H1 (cell line): ENCODE measurements around the gene PTPRT. TPM values are rescaled to one million over a fixed set of nuclear protein-coding genes. Genes with fewer than 3 reads are reported as not detected.

Source experiments
- CTCF ChIA-PET: fragments of 300-600 bp; sonication (Branson Sonifier 250); formaldehyde crosslinking; loops from one replicate; lab custom pipeline; 2021; ENCODE audit not compliant: partially characterized antibody; lab: Charles Lee
- POLR2A ChIA-PET: fragments of 300-600 bp; sonication (Branson Sonifier 250); formaldehyde crosslinking; loops from one replicate; lab custom pipeline; 2021; ENCODE audit warnings: inconsistent platforms; ENCODE audit not compliant: partially characterized antibody; lab: Charles Lee
- DNase-seq, 2 experiments: peaks; one replicate each; pipeline versions ENCODE4 v3.0.0 to v3.0.0-alpha.2; 2010 to 2022; ENCODE audit warnings: low spot score in 2 of 2, low read depth in 1 of 2, mixed read lengths in 1 of 2
- FAIRE-seq: peaks from 2 replicates; lab custom pipeline; 2011; peaks lifted over from hg19 to GRCh38; lab: Jason Lieb, UNC
- H2AFZ ChIP-seq: 2 replicates; pipeline ENCODE4 v1.8.1; 2012; ENCODE audit warnings: low read length, inconsistent platforms
- H2AK5ac ChIP-seq: 2 replicates; pipeline ENCODE4 v1.6.1; 2013; ENCODE audit warnings: low read depth, low read length
- H2BK120ac ChIP-seq: replicated peaks from 2 replicates; pipeline ENCODE3; 2013; ENCODE audit warnings: low read depth, low read length, inconsistent platforms
- H2BK12ac ChIP-seq: 2 replicates; pipeline ENCODE4 v1.6.1; 2013; ENCODE audit warnings: low read depth, low read length
- H2BK15ac ChIP-seq: 2 replicates; pipeline ENCODE4 v1.6.1; 2013; ENCODE audit warnings: low read length
- H2BK20ac ChIP-seq: 2 replicates; pipeline ENCODE4 v1.6.1; 2013; ENCODE audit warnings: low read length
- H2BK5ac ChIP-seq: 2 replicates; pipeline ENCODE4 v1.6.1; 2013; ENCODE audit warnings: low read depth, low read length
- H3K14ac ChIP-seq: 2 replicates; pipeline ENCODE4 v1.6.1; 2013; ENCODE audit warnings: inconsistent platforms; ENCODE audit not compliant: insufficient read length
- H3K18ac ChIP-seq: 2 replicates; pipeline ENCODE4 v1.6.1; 2013; ENCODE audit warnings: low read length; ENCODE audit errors: extremely low read depth
- H3K23ac ChIP-seq: 2 replicates; pipeline ENCODE4 v1.6.1; 2013; ENCODE audit warnings: inconsistent platforms; ENCODE audit not compliant: insufficient read length
- H3K23me2 ChIP-seq: 2 replicates; pipeline ENCODE4 v1.6.1; 2013; ENCODE audit warnings: low read depth, low read length
- H3K27ac ChIP-seq: 2 replicates; pipeline ENCODE4 v1.6.1; 2011; ENCODE audit warnings: low read depth, low read length, inconsistent platforms
- H3K27me3 ChIP-seq, 4 experiments: replicated peaks in 1 of 4; 1 replicate in 1 of 4; 2 replicates in 3 of 4; pipeline versions ENCODE4 v1.6.1 to v1.8.1; 2011 to 2013; ENCODE audit warnings: low read length in 3 of 4, mild to moderate bottlenecking in 3 of 4, inconsistent platforms in 2 of 4, mixed read lengths in 2 of 4, moderate library complexity in 1 of 4; ENCODE audit not compliant: control insufficient read depth in 3 of 4, insufficient read depth in 3 of 4; ENCODE audit errors: extremely low read depth in 1 of 4
- H3K36me3 ChIP-seq, 4 experiments: 2 replicates each; pipeline versions ENCODE4 v1.6.1 to v1.8.1; 2011 to 2013; ENCODE audit warnings: mild to moderate bottlenecking in 4 of 4, low read length in 3 of 4, moderate library complexity in 2 of 4, control low read depth in 1 of 4, inconsistent platforms in 1 of 4; ENCODE audit not compliant: insufficient read depth in 4 of 4, control insufficient read depth in 2 of 4
- H3K4ac ChIP-seq: replicated peaks from 2 replicates; pipeline ENCODE3; 2013; ENCODE audit warnings: low read length, low read depth, mixed read lengths, inconsistent platforms; ENCODE audit not compliant: insufficient read length
- H3K4me1 ChIP-seq, 4 experiments: replicated peaks in 1 of 4; 1 replicate in 1 of 4; 2 replicates in 3 of 4; pipeline versions ENCODE4 v1.6.1 to v1.8.1; 2011 to 2013; ENCODE audit warnings: low read length in 3 of 4, inconsistent platforms in 2 of 4, mixed read lengths in 1 of 4; ENCODE audit not compliant: insufficient read depth in 4 of 4, control insufficient read depth in 3 of 4
- H3K4me2 ChIP-seq, 2 experiments: 2 replicates each; pipeline versions ENCODE4 v1.6.1 to v1.8.1; 2011 to 2013; ENCODE audit warnings: low read depth in 2 of 2, low read length in 2 of 2, control low read depth in 1 of 2, inconsistent platforms in 1 of 2, mild to moderate bottlenecking in 1 of 2; ENCODE audit not compliant: insufficient read depth in 1 of 2
- H3K4me3 ChIP-seq, 4 experiments: fragments of 200-600, 300-600 bp in 1 of 4; sonication (generic), shearing (Covaris generic), sonication (Bioruptor Twin) in 1 of 4; 2 replicates each; pipeline versions ENCODE4 v1.5.1 to v1.8.1; 2011 to 2016; ENCODE audit warnings: low read length in 4 of 4, low read depth in 3 of 4, control low read depth in 2 of 4, inconsistent platforms in 2 of 4, mild to moderate bottlenecking in 2 of 4, mixed read lengths in 1 of 4, moderate library complexity in 1 of 4; ENCODE audit not compliant: insufficient read depth in 2 of 4; ENCODE audit errors: extremely low read depth in 1 of 4
- H3K56ac ChIP-seq: replicated peaks from 2 replicates; pipeline ENCODE3; 2013; ENCODE audit warnings: low read depth, mild to moderate bottlenecking, mixed read lengths, low read length, inconsistent platforms; ENCODE audit not compliant: insufficient read length
- H3K79me1 ChIP-seq: 2 replicates; pipeline ENCODE4 v1.6.1; 2013; ENCODE audit warnings: low read depth, low read length, control low read depth
- H3K79me2 ChIP-seq, 2 experiments: 2 replicates each; pipeline versions ENCODE4 v1.6.1 to v1.8.1; 2012 to 2013; ENCODE audit warnings: low read length in 2 of 2, mild to moderate bottlenecking in 2 of 2, inconsistent platforms in 1 of 2; ENCODE audit not compliant: insufficient read depth in 2 of 2, control insufficient read depth in 1 of 2
- H3K9ac ChIP-seq, 4 experiments: replicated peaks in 1 of 4; 1 replicate in 1 of 4; 2 replicates in 3 of 4; pipeline versions ENCODE4 v1.6.1 to v1.8.1; 2011 to 2013; ENCODE audit warnings: low read depth in 3 of 4, low read length in 3 of 4, control low read depth in 2 of 4, mild to moderate bottlenecking in 2 of 4, moderate library complexity in 2 of 4, inconsistent platforms in 1 of 4; ENCODE audit errors: extremely low read depth in 1 of 4
- H3K9me3 ChIP-seq, 2 experiments: 2 replicates each; pipeline versions ENCODE4 v1.6.1 to v1.8.1; 2012 to 2013; ENCODE audit warnings: mild to moderate bottlenecking in 2 of 2, moderate library complexity in 2 of 2, control low read depth in 1 of 2, inconsistent platforms in 1 of 2, low read depth in 1 of 2, low read length in 1 of 2, mixed read lengths in 1 of 2; ENCODE audit not compliant: insufficient read depth in 2 of 2
- H4K20me1 ChIP-seq, 2 experiments: replicated peaks in 1 of 2; 2 replicates each; pipeline versions ENCODE3 to v1.8.1; 2011 to 2013; ENCODE audit warnings: inconsistent platforms in 2 of 2, low read length in 2 of 2, mild to moderate bottlenecking in 1 of 2; ENCODE audit not compliant: insufficient read depth in 2 of 2, control insufficient read depth in 1 of 2
- H4K5ac ChIP-seq: 2 replicates; pipeline ENCODE4 v1.6.1; 2013; ENCODE audit warnings: low read length, low read depth, mixed read lengths, inconsistent platforms; ENCODE audit not compliant: insufficient read length
- H4K8ac ChIP-seq: 2 replicates; pipeline ENCODE4 v1.8.0; 2013; ENCODE audit warnings: mild to moderate bottlenecking, moderate library complexity, low read length, inconsistent platforms; ENCODE audit not compliant: insufficient read depth; ENCODE audit errors: extremely low read depth
- H4K91ac ChIP-seq: replicated peaks from 2 replicates; pipeline ENCODE3; 2013; ENCODE audit warnings: low read length, mixed read lengths, inconsistent platforms; ENCODE audit not compliant: insufficient read length
- ASH2L ChIP-seq: fragments of 200-600, 300-600 bp; sonication (generic); IDR thresholded peaks from one replicate; pipeline ENCODE4 v1.7.1; 2017; ENCODE audit warnings: low read length
- EZH2 ChIP-seq: fragments of 200-600 bp; sonication (generic); IDR thresholded peaks from 2 replicates; pipeline ENCODE4 v1.7.1; 2012; ENCODE audit warnings: low read depth, mild to moderate bottlenecking, moderate library complexity, low read length, inconsistent platforms; ENCODE audit not compliant: severe bottlenecking
- JUN ChIP-seq: IDR thresholded peaks from 2 replicates; pipeline ENCODE4 v1.6.1; 2011; ENCODE audit warnings: low read depth, mild to moderate bottlenecking, improper control_type of control experiment, low read length
- PHF8 ChIP-seq: fragments of 200-600 bp; sonication (generic); conservative IDR thresholded peaks from 2 replicates; pipeline ENCODE4 v1.7.1; 2012; ENCODE audit warnings: low read depth, mild to moderate bottlenecking, inconsistent platforms, low read length, moderate library complexity
- POLR2AphosphoS5 ChIP-seq: IDR thresholded peaks from 2 replicates; pipeline ENCODE4 v1.6.1; 2011; ENCODE audit warnings: low read depth, low read length
- RAD21 ChIP-seq, 2 experiments: IDR thresholded peaks in 1 of 2; conservative IDR thresholded peaks in 1 of 2; 2 replicates each; pipeline ENCODE4 v1.6.1; 2011; ENCODE audit warnings: low read depth in 2 of 2, low read length in 2 of 2, improper control_type of control experiment in 1 of 2, inconsistent platforms in 1 of 2, mild to moderate bottlenecking in 1 of 2, moderate library complexity in 1 of 2
- RFX5 ChIP-seq: IDR thresholded peaks from 2 replicates; pipeline ENCODE4 v1.6.1; 2011; ENCODE audit warnings: low read depth, low read length, improper control_type of control experiment, borderline replicate concordance
- SIN3A ChIP-seq, 2 experiments: IDR thresholded peaks in 1 of 2; conservative IDR thresholded peaks in 1 of 2; 2 replicates each; pipeline ENCODE4 v1.6.1; 2011 to 2012; ENCODE audit warnings: low read length in 2 of 2, improper control_type of control experiment in 1 of 2, low read depth in 1 of 2, mild to moderate bottlenecking in 1 of 2
- SP1 ChIP-seq: IDR thresholded peaks from 2 replicates; pipeline ENCODE4 v1.6.1; 2011; ENCODE audit warnings: low read depth, low read length
- TAF1 ChIP-seq: IDR thresholded peaks from 2 replicates; pipeline ENCODE4 v1.6.1; 2011; ENCODE audit warnings: mild to moderate bottlenecking, low read depth, low read length
- WGBS, 2 experiments: shearing (Covaris generic) in 1 of 2; methylation state at CpG; one replicate each; pipeline versions ENCODE4 v1.1.6 to v1.1.7; 2013 to 2015; ENCODE audit warnings: low lambda C conversion rate in 2 of 2, mixed read lengths in 2 of 2, inconsistent platforms in 1 of 2, low coverage in 1 of 2, missing lambda C conversion rate in 1 of 2; ENCODE audit not compliant: insufficient replicate concordance in 2 of 2, insufficient coverage in 1 of 2, insufficient read length in 1 of 2; ENCODE audit errors: extremely low coverage in 1 of 2, missing lambda C conversion rate in 1 of 2; 5-methylcytosine and 5-hydroxymethylcytosine counted together
- polyA plus RNA-seq, 7 experiments: library from polyadenylated mRNA; depleted of rRNA in 3 of 7; stranded (reverse) in 5 of 7; unstranded in 2 of 7; fragments of >200 nt in 5 of 7; fragments of 200-250 nt in 2 of 7; gene quantifications; 1 replicate in 5 of 7; 2 replicates in 1 of 7; 4 replicates in 1 of 7; pipeline versions ENCODE4 v1.2.1 to v1.2.3, GENCODE V29; 2011 to 2013; ENCODE audit warnings: missing spikeins in 2 of 7, mixed read lengths in 2 of 7
- total RNA-seq: library from RNA; stranded (reverse); fragmentation: NEBNext Ultra II Directional; extraction: Animal tissue kit (Norgen Biotek cat#: 25700); gene quantifications from 2 replicates; pipeline ENCODE4 v1.2.1, GENCODE V29; 2021

Gene PTPRT
- total and polyA plus RNA-seq, 2 of the 8 experiments (the other 6 are each of a cell fraction or from before 2014, with no cell fraction given): 0.33 to 1.8 TPM

GRCh38 chr20:42338294-42339201 is 851.2 kb downstream of the PTPRT start:
- H3K79me1 ChIP-seq: no peaks in the 10 kb centered on the region
- CTCF ChIA-PET: interaction anchor here (1.1 kb wide), 1 partner anchor 14 kb away, joined by 3 read pairs; no protein-coding TSS in a partner anchor
- H3K79me2 ChIP-seq: no peaks in the 10 kb centered on the region
- no peak overlapping the region for H4K91ac ChIP-seq
- H2AFZ ChIP-seq: 0 out of 2 replicates have a peak overlapping the region, but pooled peaks have one; percentile 34
- no peak overlapping the region for H3K27ac ChIP-seq
- no peak overlapping the region for H4K5ac ChIP-seq
- H4K8ac ChIP-seq: no peak overlapping the region
- WGBS, 2 experiments: 90% methylated on average over 5 of the region's 5 CpGs; no CpG with 5 or more reads in 1 of the 2 experiments
- no peak overlapping the region for H3K4me3 ChIP-seq
- H4K20me1 ChIP-seq: no peaks in the 10 kb centered on the region
- DNase-seq: no peak
- TF ChIP-seq EZH2 (no peak), ASH2L (no peak), PHF8 (no peak), RAD21 (IDR thresholded peaks at IDR 0.05 in 1 of 2, conservative IDR thresholded peaks at IDR 0.05 in 1 of 2; ENCODE audit: low read depth in 2 of 2, low read length in 2 of 2) (no peak), RFX5 (no peak), POLR2AphosphoS5 (no peak), TAF1 (no peak), SP1 (no peak), JUN (no peak), SIN3A (conservative IDR thresholded peaks at IDR 0.05 in 1 of 2, IDR thresholded peaks at IDR 0.05 in 1 of 2; ENCODE audit: low read depth in 1 of 2, low read length in 2 of 2) (no peak)
- TF ChIP-seq, all 59 proteins: peak for 0
- no peak overlapping the region for H2BK12ac ChIP-seq
- H2BK120ac ChIP-seq: no peak overlapping the region
- no peaks in the 10 kb centered on the region for H3K36me3 ChIP-seq
- H3K23ac ChIP-seq: no peak overlapping the region
- no peak overlapping the region for H3K18ac ChIP-seq
- no peak overlapping the region for H2BK20ac ChIP-seq
- no peak overlapping the region for H2BK5ac ChIP-seq
- no peak for FAIRE-seq
- no peaks in the 10 kb centered on the region for H3K4me1 ChIP-seq
- H3K4ac ChIP-seq: no peak overlapping the region
- no peak overlapping the region for H2BK15ac ChIP-seq
- no peak overlapping the region for H3K4me2 ChIP-seq
- no peak overlapping the region for H2AK5ac ChIP-seq
- no peaks in the 10 kb centered on the region for H3K9me3 ChIP-seq
- POLR2A ChIA-PET: no interaction called here
- H3K9ac ChIP-seq: no peak overlapping the region
- no peak overlapping the region for H3K56ac ChIP-seq
- no peaks in the 10 kb centered on the region for H3K23me2 ChIP-seq
- H3K14ac ChIP-seq: no peak overlapping the region
- peaks cover 0 to 1% (median 0%) of the 10 kb centered on the region in 4 experiments; a peak in 1 of 7 replicates for H3K27me3 ChIP-seq
